BLaER1 (cell line): ENCODE measurements around the gene NKD1.

Experiments used
- H3K27ac ChIP-seq: shearing (Covaris generic); formaldehyde crosslinking; 2 replicates; pipeline ENCODE4 v1.8.1; 2022
- H3K27me3 ChIP-seq: shearing (Covaris generic); formaldehyde crosslinking; 2 replicates; pipeline ENCODE4 v1.8.1; 2022
- H3K36me3 ChIP-seq: shearing (Covaris generic); formaldehyde crosslinking; 2 replicates; pipeline ENCODE4 v1.8.1; 2022
- H3K4me1 ChIP-seq: shearing (Covaris generic); formaldehyde crosslinking; 2 replicates; pipeline ENCODE4 v1.8.1; 2022
- H3K4me2 ChIP-seq: shearing (Covaris generic); formaldehyde crosslinking; 2 replicates; pipeline ENCODE4 v1.8.1; 2022
- H3K4me3 ChIP-seq: shearing (Covaris generic); formaldehyde crosslinking; 2 replicates; pipeline ENCODE4 v1.8.1; 2022
- H3K9ac ChIP-seq: shearing (Covaris generic); formaldehyde crosslinking; 2 replicates; pipeline ENCODE4 v1.8.1; 2022
- H3K9me3 ChIP-seq: shearing (Covaris generic); formaldehyde crosslinking; 2 replicates; pipeline ENCODE4 v1.8.1; 2022
- H4K20me1 ChIP-seq: shearing (Covaris generic); formaldehyde crosslinking; 2 replicates; pipeline ENCODE4 v1.8.1; 2022
- Cebpa-rat ChIP-seq: shearing (Covaris generic); IDR thresholded peaks from 2 replicates; pipeline ENCODE4 v1.8.1; 2022

The NKD1 gene

GRCh38 chr16:50675686-50676610 is 127.8 kb downstream of the NKD1 start:
- Histone ChIP-seq H3K9ac (no peak overlapping the region), H3K36me3 (peaks cover 85% of the 10 kb centered on the region), H3K4me1 (peaks cover 21% of the 10 kb centered on the region), H3K27me3 (no peaks in the 10 kb centered on the region), H3K27ac (no peak overlapping the region), H3K9me3 (peaks cover 34% of the 10 kb centered on the region), H4K20me1 (0 out of 2 replicates have a peak, but pooled peaks cover 13% of the 10 kb centered on the region), H3K4me2 (no peak overlapping the region), H3K4me3 (no peak overlapping the region)
- TF ChIP-seq Cebpa-rat = no peak

DNA sequence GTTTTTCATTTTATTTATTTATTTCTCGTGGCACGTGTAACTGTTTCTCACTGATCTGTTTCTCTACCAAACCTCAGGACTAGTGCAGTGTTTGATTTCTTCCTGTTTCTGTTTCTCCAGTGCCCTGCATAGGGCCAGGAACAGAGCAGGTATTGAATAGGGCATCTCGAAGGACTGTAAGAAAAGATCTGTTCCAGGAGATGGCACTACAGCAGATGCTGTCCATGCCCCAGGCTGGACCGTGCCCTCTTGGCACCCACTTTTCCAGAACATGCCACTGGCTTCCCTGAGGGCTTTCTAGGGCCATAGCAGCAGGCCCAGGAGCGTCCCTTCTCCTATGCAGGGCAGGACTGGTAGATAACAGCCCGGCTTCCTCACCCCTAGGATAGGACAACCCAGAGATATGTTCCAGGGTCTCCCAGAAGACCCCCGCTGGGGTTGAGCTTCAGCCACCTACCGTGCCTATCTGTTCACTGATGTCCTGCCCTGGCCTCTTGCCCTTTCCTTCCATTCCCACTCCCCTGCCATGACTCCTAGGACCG is 128.6 kb downstream of the NKD1 start:
- Histone ChIP-seq H3K4me3 (no peak overlapping the region), H3K4me2 (no peak overlapping the region), H4K20me1 (0 out of 2 replicates have a peak, but pooled peaks cover 13% of the 10 kb centered on the region), H3K9ac (no peak overlapping the region), H3K27ac (no peak overlapping the region), H3K4me1 (peaks cover 29% of the 10 kb centered on the region), H3K9me3 (peaks cover 28% of the 10 kb centered on the region), H3K27me3 (no peaks in the 10 kb centered on the region), H3K36me3 (peaks cover 77% of the 10 kb centered on the region)
- no peak for TF ChIP-seq Cebpa-rat

- no peak overlapping the region for H3K27ac ChIP-seq
- H4K20me1 ChIP-seq = 0 out of 2 replicates have a peak, but pooled peaks cover 13% of the 10 kb centered on the region
- no peak overlapping the region for H3K4me2 ChIP-seq
These were observed 129.2 kb downstream of the NKD1 start for GRCh38 chr16:50677351-50677750.

GRCh38 chr16:50678531-50678930 is 130.3 kb downstream of the NKD1 start:
- no peak for TF ChIP-seq Cebpa-rat
- Histone ChIP-seq H3K9ac (no peak overlapping the region), H3K36me3 (peaks cover 59% of the 10 kb centered on the region), H3K4me2 (no peak overlapping the region), H3K9me3 (peaks cover 10% of the 10 kb centered on the region), H3K27ac (peak overlapping the region; percentile 88; the same call in 1 of the 2 replicates), H3K4me3 (no peak overlapping the region), H4K20me1 (0 out of 2 replicates have a peak, but pooled peaks cover 13% of the 10 kb centered on the region), H3K27me3 (no peaks in the 10 kb centered on the region), H3K4me1 (peaks cover 43% of the 10 kb centered on the region)

More at GRCh38 chr16:50677351-50677750, 129.2 kb downstream of the NKD1 start:
- no peaks in the 10 kb centered on the region for H3K27me3 ChIP-seq
- peaks cover 71% of the 10 kb centered on the region for H3K36me3 ChIP-seq
- H3K9me3 ChIP-seq = peaks cover 22% of the 10 kb centered on the region
- H3K4me1 ChIP-seq = peaks cover 31% of the 10 kb centered on the region
- no peak for TF ChIP-seq Cebpa-rat
- H3K9ac ChIP-seq = no peak overlapping the region
- H3K4me3 ChIP-seq = no peak overlapping the region

DNA sequence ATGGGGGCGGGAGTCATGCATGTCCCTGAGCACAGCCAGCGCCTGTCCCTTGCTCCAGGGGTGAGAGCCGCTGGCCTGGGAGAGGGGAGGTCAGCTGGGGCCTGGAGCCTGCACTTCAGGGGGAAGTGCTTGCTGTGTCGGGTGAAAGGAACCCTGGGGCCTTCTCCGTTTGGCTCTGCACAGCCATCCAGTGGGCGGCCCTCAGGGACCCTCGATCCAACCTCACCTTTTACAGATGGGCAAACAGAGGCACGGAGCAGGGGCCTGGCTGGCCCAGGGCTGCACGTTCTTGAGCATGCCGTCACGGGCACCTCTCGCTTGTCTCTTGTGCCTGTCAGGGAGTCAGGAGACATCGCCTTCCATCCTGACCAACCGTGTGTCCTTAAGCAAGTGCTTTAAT is 131.1 kb downstream of the NKD1 start:
- Histone ChIP-seq H3K4me1 (peaks cover 50% of the 10 kb centered on the region), H3K9me3 (peaks cover 3% of the 10 kb centered on the region; the same call in 1 of the 2 replicates), H3K27me3 (no peaks in the 10 kb centered on the region), H3K4me2 (peak overlapping the region; percentile 97; the same call in 1 of the 2 replicates), H3K9ac (no peak overlapping the region), H4K20me1 (0 out of 2 replicates have a peak, but pooled peaks cover 13% of the 10 kb centered on the region), H3K36me3 (peaks cover 52% of the 10 kb centered on the region), H3K27ac (peak overlapping the region; percentile 88), H3K4me3 (no peak overlapping the region)
- no peak for TF ChIP-seq Cebpa-rat

GRCh38 chr16:50679676-50680555 is 131.7 kb downstream of the NKD1 start:
- peaks cover 45% of the 10 kb centered on the region for H3K36me3 ChIP-seq
- H3K27ac ChIP-seq = peak overlapping the region; percentile 88
- peak overlapping the region; percentile 97 for H3K4me2 ChIP-seq
- 0 out of 2 replicates have a peak, but pooled peaks cover 13% of the 10 kb centered on the region for H4K20me1 ChIP-seq
- H3K27me3 ChIP-seq = no peaks in the 10 kb centered on the region
- H3K9ac ChIP-seq = peak overlapping the region; percentile 78
- no peaks in the 10 kb centered on the region for H3K9me3 ChIP-seq
- peak overlapping the region; percentile 67 for H3K4me3 ChIP-seq
- no peak for TF ChIP-seq Cebpa-rat
- H3K4me1 ChIP-seq = peaks cover 57% of the 10 kb centered on the region

DNA sequence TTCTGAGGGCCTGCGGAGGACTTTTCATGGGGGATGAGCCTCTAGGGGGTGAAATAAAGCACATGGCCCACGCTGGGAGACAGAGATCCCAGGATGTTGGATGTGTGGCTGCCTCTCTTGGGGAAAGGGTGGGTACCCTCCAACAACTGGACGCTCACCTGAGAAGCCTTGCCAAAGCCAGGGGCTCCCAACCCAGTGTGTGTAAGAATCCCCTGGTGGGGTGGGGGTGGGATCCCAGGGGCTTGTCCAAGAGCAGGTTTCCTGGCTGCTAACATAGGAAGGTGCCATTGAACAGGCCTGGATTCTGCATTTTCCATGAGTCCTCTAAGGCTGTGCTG is 132.3 kb downstream of the NKD1 start:
- H3K4me1 ChIP-seq = peaks cover 63% of the 10 kb centered on the region
- H3K4me3 ChIP-seq = peak overlapping the region; percentile 67
- peaks cover 39% of the 10 kb centered on the region for H3K36me3 ChIP-seq
- H3K9ac ChIP-seq = peak overlapping the region; percentile 78
- H3K4me2 ChIP-seq = peak overlapping the region; percentile 97
- 0 out of 2 replicates have a peak, but pooled peaks cover 13% of the 10 kb centered on the region for H4K20me1 ChIP-seq
- H3K9me3 ChIP-seq = no peaks in the 10 kb centered on the region
- no peak for TF ChIP-seq Cebpa-rat
- peak overlapping the region; percentile 88 for H3K27ac ChIP-seq
- H3K27me3 ChIP-seq = no peaks in the 10 kb centered on the region

- Histone ChIP-seq H3K4me1 (peaks cover 69% of the 10 kb centered on the region), H3K9me3 (no peaks in the 10 kb centered on the region), H3K4me3 (peak within 1 kb of the TSS; percentile 67), H3K9ac (peak within 1 kb of the TSS; percentile 78), H4K20me1 (0 out of 2 replicates have a peak, but pooled peaks cover 13% of the 10 kb centered on the region), H3K27me3 (no peaks in the 10 kb centered on the region), H3K27ac (peak within 1 kb of the TSS; percentile 88), H3K36me3 (peaks cover 32% of the 10 kb centered on the region), H3K4me2 (peak within 1 kb of the TSS; percentile 97)
- TF ChIP-seq Cebpa-rat = no peak
These were observed 133.1 kb downstream of the NKD1 start, which contains the start of gene SNX20 for GRCh38 chr16:50681021-50681885. TSS of gene SNX20 (minus strand) at chr16:50681312. CDS start at chr16:50677526, 3,786 bp downstream.
